ENCODE results near the gene NOS3. TPM values are rescaled to one million over a fixed set of nuclear protein-coding genes. Genes with fewer than 3 reads are reported as not detected.

NOS3 gene
- total and polyA plus RNA-seq, 2 donors from 2014 or later: 9.3 to 51.7 TPM

GRCh38 chr7:150997075-150997511 is 6.3 kb downstream of the NOS3 start:
- FAIRE-seq (no peak), DNase-seq (peak in 1 of 5 donors; percentile 66)
- Histone ChIP-seq H3K36me3 (ENCODE audit: control insufficient read depth in 2 of 3, insufficient read depth in 3 of 3, low read length in 3 of 3) (no peaks in the 10 kb centered on the region), H3K4me1 (ENCODE audit: control insufficient read depth in 2 of 3, insufficient read depth in 2 of 3, low read depth in 1 of 3, low read length in 3 of 3) (no peaks in the 10 kb centered on the region), H3K9me3 (ENCODE audit: control insufficient read depth in 2 of 3, insufficient read depth in 1 of 3, low read length in 3 of 3) (no peaks in the 10 kb centered on the region), H3K27ac (ENCODE audit: low read depth in 2 of 2, low read length in 2 of 2) (no peak overlapping the region), H3K4me3 (ENCODE audit: low read length in 3 of 3) (no peak overlapping the region), H3K9ac (ENCODE audit: low read length in 3 of 3) (no peak overlapping the region), H3K27me3 (ENCODE audit: control insufficient read depth, insufficient read depth, low read length) (no peaks in the 10 kb centered on the region)
- intact Hi-C loops (cut with DNase I): no loop called here
- no peak for TF ChIP-seq CTCF (IDR thresholded peaks at IDR 0.05; ENCODE audit: borderline replicate concordance, extremely low read depth, insufficient read depth)

GRCh38 chr7:150997817-150998216 is 7.0 kb downstream of the NOS3 start:
- FAIRE-seq: no peak

GRCh38 chr7:150998341-150998740 is 7.5 kb downstream of the NOS3 start:
- Histone ChIP-seq H3K27ac (ENCODE audit: low read depth in 2 of 2, low read length in 2 of 2) (no peak overlapping the region), H3K27me3 (ENCODE audit: control insufficient read depth, insufficient read depth, low read length) (no peaks in the 10 kb centered on the region), H3K4me1 (ENCODE audit: control insufficient read depth in 2 of 3, insufficient read depth in 2 of 3, low read depth in 1 of 3, low read length in 3 of 3) (no peaks in the 10 kb centered on the region), H3K9me3 (ENCODE audit: control insufficient read depth in 2 of 3, insufficient read depth in 1 of 3, low read length in 3 of 3) (no peaks in the 10 kb centered on the region), H3K4me3 (ENCODE audit: low read length in 3 of 3) (no peak overlapping the region), H3K36me3 (ENCODE audit: control insufficient read depth in 2 of 3, insufficient read depth in 3 of 3, low read length in 3 of 3) (no peaks in the 10 kb centered on the region), H3K9ac (ENCODE audit: low read length in 3 of 3) (no peak overlapping the region)
- intact Hi-C loops (cut with DNase I): no loop called here
- FAIRE-seq (no peak), DNase-seq (peak in 1 of 5 donors; percentile 58)
- no peak for TF ChIP-seq CTCF (IDR thresholded peaks at IDR 0.05; ENCODE audit: borderline replicate concordance, extremely low read depth, insufficient read depth)

More at GRCh38 chr7:150997817-150998216, 7.0 kb downstream of the NOS3 start:
- Histone ChIP-seq H3K9me3 (ENCODE audit: control insufficient read depth in 2 of 3, insufficient read depth in 1 of 3, low read length in 3 of 3) (no peaks in the 10 kb centered on the region), H3K4me3 (ENCODE audit: low read length in 3 of 3) (no peak overlapping the region), H3K27ac (ENCODE audit: low read depth in 2 of 2, low read length in 2 of 2) (no peak overlapping the region), H3K9ac (ENCODE audit: low read length in 3 of 3) (no peak overlapping the region), H3K36me3 (ENCODE audit: control insufficient read depth in 2 of 3, insufficient read depth in 3 of 3, low read length in 3 of 3) (no peaks in the 10 kb centered on the region), H3K27me3 (ENCODE audit: control insufficient read depth, insufficient read depth, low read length) (no peaks in the 10 kb centered on the region), H3K4me1 (ENCODE audit: control insufficient read depth in 2 of 3, insufficient read depth in 2 of 3, low read depth in 1 of 3, low read length in 3 of 3) (no peaks in the 10 kb centered on the region)
- no peak for TF ChIP-seq CTCF (IDR thresholded peaks at IDR 0.05; ENCODE audit: borderline replicate concordance, extremely low read depth, insufficient read depth)
- intact Hi-C loops (cut with DNase I): no loop called here
- DNase-seq: peak in 1 of 5 donors; percentile 50

- FAIRE-seq: no peak
- intact Hi-C loops (cut with DNase I): no loop called here
Measured at GRCh38 chr7:150999001-150999400, 8.2 kb downstream of the NOS3 start.

More at GRCh38 chr7:150999001-150999400, 8.2 kb downstream of the NOS3 start:
- no peaks in the 10 kb centered on the region for H3K9me3 ChIP-seq (ENCODE audit: control insufficient read depth in 2 of 3, insufficient read depth in 1 of 3, low read length in 3 of 3)
- H3K4me1 ChIP-seq (ENCODE audit: control insufficient read depth in 2 of 3, insufficient read depth in 2 of 3, low read depth in 1 of 3, low read length in 3 of 3): no peaks in the 10 kb centered on the region
- no peaks in the 10 kb centered on the region for H3K36me3 ChIP-seq (ENCODE audit: control insufficient read depth in 2 of 3, insufficient read depth in 3 of 3, low read length in 3 of 3)
- H3K9ac ChIP-seq (ENCODE audit: low read length in 3 of 3): no peak overlapping the region
- H3K4me3 ChIP-seq (ENCODE audit: low read length in 3 of 3): no peak overlapping the region
- TF ChIP-seq CTCF (IDR thresholded peaks at IDR 0.05; ENCODE audit: borderline replicate concordance, extremely low read depth, insufficient read depth): no peak
- peak in 1 of 5 donors; percentile 63 for DNase-seq
- no peak overlapping the region for H3K27ac ChIP-seq (ENCODE audit: low read depth in 2 of 2, low read length in 2 of 2)
- no peaks in the 10 kb centered on the region for H3K27me3 ChIP-seq (ENCODE audit: control insufficient read depth, insufficient read depth, low read length)
